ENCODE measurements around the gene NSMCE1. TPM values are rescaled to one million over a fixed set of nuclear protein-coding genes. Genes with fewer than 3 reads are reported as not detected.

Gene NSMCE1
- total RNA-seq, 1 donor from 2014 or later, result 51.7 TPM

GRCh38 chr16:27177031-27177774 lies 91.4 kb downstream of the NSMCE1 start:
- Histone ChIP-seq H3K36me3 (ENCODE audit: control insufficient read depth in 3 of 3, insufficient read depth in 3 of 3, low read length in 3 of 3) (no peaks in the 10 kb centered on the region), H3K27ac (ENCODE audit: low read depth, low read length) (no peak overlapping the region), H3K4me3 (ENCODE audit: low read length in 3 of 3) (no peak overlapping the region), H3K4me1 (ENCODE audit: control insufficient read depth in 3 of 3, insufficient read depth in 3 of 3, low read length in 3 of 3) (peaks cover 3 to 6% (median 4%) of the 10 kb centered on the region in 3 donors), H3K27me3 (ENCODE audit: control insufficient read depth in 3 of 3, insufficient read depth in 3 of 3, low read length in 3 of 3) (peaks cover 0 to 4% (median 0%) of the 10 kb centered on the region in 3 donors), H3K9me3 (ENCODE audit: control insufficient read depth in 3 of 3, low read length in 3 of 3) (peaks cover 0 to 3% (median 0%) of the 10 kb centered on the region in 3 donors), H3K9ac (ENCODE audit: low read depth in 1 of 3, low read length in 3 of 3) (no peak overlapping the region)

DNA sequence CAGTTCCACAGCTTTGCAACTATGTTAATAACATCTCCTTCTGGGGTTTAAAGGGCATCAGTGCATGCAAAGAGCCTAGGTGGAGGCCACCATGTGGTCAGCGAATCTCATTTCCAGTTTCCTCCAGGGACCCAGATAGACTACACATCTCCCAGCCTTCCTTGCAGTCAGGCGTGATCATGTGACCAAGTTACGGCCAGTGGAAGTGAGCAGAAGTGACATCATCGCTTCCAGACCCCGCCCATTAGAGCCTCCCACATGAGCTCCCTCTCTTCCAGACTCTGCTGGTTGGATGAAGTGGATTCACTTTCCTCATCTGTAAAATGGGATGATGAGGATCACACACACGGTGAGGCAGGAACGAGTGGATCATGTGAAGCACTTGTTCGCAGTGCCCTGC lies 92.7 kb downstream of the NSMCE1 start:
- Histone ChIP-seq H3K27ac (ENCODE audit: low read depth, low read length) (no peak overlapping the region), H3K4me1 (ENCODE audit: control insufficient read depth in 3 of 3, insufficient read depth in 3 of 3, low read length in 3 of 3) (peaks cover 3 to 6% (median 4%) of the 10 kb centered on the region in 3 donors), H3K9me3 (ENCODE audit: control insufficient read depth in 3 of 3, low read length in 3 of 3) (peaks cover 0 to 4% (median 3%) of the 10 kb centered on the region in 3 donors), H3K27me3 (ENCODE audit: control insufficient read depth in 3 of 3, insufficient read depth in 3 of 3, low read length in 3 of 3) (no peaks in the 10 kb centered on the region), H3K4me3 (ENCODE audit: low read length in 3 of 3) (no peak overlapping the region), H3K9ac (ENCODE audit: low read depth in 1 of 3, low read length in 3 of 3) (no peak overlapping the region), H3K36me3 (ENCODE audit: control insufficient read depth in 3 of 3, insufficient read depth in 3 of 3, low read length in 3 of 3) (no peaks in the 10 kb centered on the region)

Other genes starting within 250 kb of the NSMCE1 start
- gene C16orf82, start 201.8 kb downstream of the NSMCE1 start, total RNA-seq, result not detected
- 2.1 TPM for gene KDM8, start 65.2 kb downstream of the NSMCE1 start, total RNA-seq
- gene IL4R, start 45.2 kb upstream of the NSMCE1 start, total RNA-seq, result 7.8 TPM
- 0.52 TPM for gene IL21R, start 133.4 kb upstream of the NSMCE1 start, total RNA-seq